HEK293 (cell line): ENCODE data around the gene ZNF668.
A peak's percentile ranks its signal among the peaks of the same experiment; 100 is the strongest.

ENCODE experiments used
- CTCF ChIA-PET: fragments of 350-600 bp; formaldehyde crosslinking; extraction: SDS; loops from one replicate; lab custom pipeline; 2021; ENCODE audit warnings: antibody characterized with exemption; lab: Yijun Ruan, JAX
- POLR2A ChIA-PET: fragments of 300-600 bp; formaldehyde crosslinking; extraction: SDS; loops from one replicate; lab custom pipeline; 2020; ENCODE audit warnings: antibody characterized with exemption, inconsistent platforms; lab: Yijun Ruan, JAX
- H3K27ac ChIP-seq: fragments of 200-500 bp; sonication (Bioruptor generic); 2 replicates; pipeline ENCODE4 v1.5.1; 2014; ENCODE audit warnings: low read depth, low read length, control low read depth, inconsistent platforms; ENCODE audit errors: extremely low read depth
- H3K36me3 ChIP-seq, 2 experiments: fragments of 200-500 bp in 1 of 2; sonication (Bioruptor generic) in 1 of 2; 1 replicate in 1 of 2; 2 replicates in 1 of 2; pipeline ENCODE4 v1.5.1; 2014 to 2017; ENCODE audit warnings: inconsistent platforms in 2 of 2, low read length in 2 of 2; ENCODE audit not compliant: control insufficient read depth in 2 of 2, insufficient read depth in 1 of 2
- H3K4me1 ChIP-seq: fragments of 200-500 bp; sonication (Bioruptor generic); 2 replicates; pipeline ENCODE4 v1.5.1; 2014; ENCODE audit warnings: mild to moderate bottlenecking, low read length, inconsistent platforms; ENCODE audit not compliant: control insufficient read depth, insufficient read depth
- H3K4me3 ChIP-seq: 2 replicates; pipeline ENCODE4 v1.5.1; 2011; ENCODE audit warnings: low read depth, mild to moderate bottlenecking, control low read depth, low read length, moderate library complexity
- H3K9me3 ChIP-seq: fragments of 200-500 bp; sonication (Bioruptor generic); 2 replicates; pipeline ENCODE4 v1.5.1; 2014; ENCODE audit warnings: low read depth, low read length, inconsistent platforms; ENCODE audit not compliant: control insufficient read depth, insufficient read depth
- OSR2 ChIP-seq: fragments of 450-650 bp; formaldehyde crosslinking; IDR thresholded peaks from 2 replicates; pipeline ENCODE4 v1.5.1; 2016; ENCODE audit warnings: missing biosample characterization, missing genetic modification characterization
- PRDM1 ChIP-seq: fragments of 450-650 bp; formaldehyde crosslinking; IDR thresholded peaks from 2 replicates; pipeline ENCODE4; 2016; ENCODE audit warnings: missing biosample characterization, missing genetic modification characterization
- TCF7L2 ChIP-seq: IDR thresholded peaks from 2 replicates; pipeline ENCODE4 v1.6.1; 2011; ENCODE audit warnings: low read depth, mild to moderate bottlenecking, inconsistent platforms, low read length, moderate library complexity, borderline replicate concordance
- ZBTB7A ChIP-seq: fragments of 450-650 bp; formaldehyde crosslinking; IDR thresholded peaks from 2 replicates; pipeline ENCODE4 v1.5.1; 2016; ENCODE audit warnings: low read depth, missing biosample characterization, missing genetic modification characterization
- ZFP41 ChIP-seq: fragments of 450-650 bp; formaldehyde crosslinking; IDR thresholded peaks from 2 replicates; pipeline ENCODE4 v1.5.1; 2016; ENCODE audit warnings: missing biosample characterization, missing genetic modification characterization, borderline replicate concordance
- ZFP69B ChIP-seq: fragments of 450-650 bp; formaldehyde crosslinking; IDR thresholded peaks from 2 replicates; pipeline ENCODE4 v1.5.1; 2016; ENCODE audit warnings: missing biosample characterization, missing genetic modification characterization
- ZNF121 ChIP-seq: fragments of 450-650 bp; formaldehyde crosslinking; IDR thresholded peaks from 2 replicates; pipeline ENCODE4 v1.5.1; 2016; ENCODE audit warnings: missing biosample characterization, missing genetic modification characterization
- ZNF133 ChIP-seq: fragments of 450-650 bp; formaldehyde crosslinking; IDR thresholded peaks from 2 replicates; pipeline ENCODE4 v1.5.1; 2016; ENCODE audit warnings: missing biosample characterization, missing genetic modification characterization
- ZNF202 ChIP-seq: fragments of 450-650 bp; formaldehyde crosslinking; IDR thresholded peaks from 2 replicates; pipeline ENCODE4 v1.5.1; 2016; ENCODE audit warnings: missing biosample characterization, missing genetic modification characterization, borderline replicate concordance
- ZNF23 ChIP-seq: fragments of 450-650 bp; formaldehyde crosslinking; IDR thresholded peaks from 2 replicates; pipeline ENCODE4 v1.5.1; 2016; ENCODE audit warnings: missing biosample characterization, missing genetic modification characterization, borderline replicate concordance
- ZNF24 ChIP-seq: fragments of 450-650 bp; formaldehyde crosslinking; IDR thresholded peaks from 2 replicates; pipeline ENCODE4 v1.5.1; 2016; ENCODE audit warnings: missing biosample characterization, missing genetic modification characterization
- ZNF341 ChIP-seq: fragments of 450-650 bp; formaldehyde crosslinking; IDR thresholded peaks from 2 replicates; pipeline ENCODE4; 2016; ENCODE audit warnings: low read depth, missing biosample characterization, missing genetic modification characterization
- ZNF394 ChIP-seq: fragments of 450-650 bp; formaldehyde crosslinking; IDR thresholded peaks from 2 replicates; pipeline ENCODE4 v1.5.1; 2016; ENCODE audit warnings: missing biosample characterization, missing genetic modification characterization, mild to moderate bottlenecking, moderate library complexity, borderline replicate concordance
- ZNF623 ChIP-seq: fragments of 450-650 bp; formaldehyde crosslinking; IDR thresholded peaks from 2 replicates; pipeline ENCODE4 v1.5.1; 2016; ENCODE audit warnings: missing biosample characterization, missing genetic modification characterization
- ZNF629 ChIP-seq: fragments of 450-650 bp; formaldehyde crosslinking; IDR thresholded peaks from 2 replicates; pipeline ENCODE4 v1.5.1; 2017; ENCODE audit warnings: missing biosample characterization, missing genetic modification characterization
- ZNF843 ChIP-seq: fragments of 450-650 bp; formaldehyde crosslinking; IDR thresholded peaks from 2 replicates; pipeline ENCODE4 v1.5.1; 2016; ENCODE audit warnings: missing biosample characterization, missing genetic modification characterization
- ZSCAN30 ChIP-seq: fragments of 450-650 bp; IDR thresholded peaks from 2 replicates; pipeline ENCODE4 v1.5.1; 2018; ENCODE audit warnings: missing biosample characterization, mild to moderate bottlenecking, missing genetic modification characterization, moderate library complexity
- TF ChIP-seq, protein P1 (sequence below): fragments of 450-650 bp; formaldehyde crosslinking; IDR thresholded peaks from 2 replicates; pipeline ENCODE4 v1.5.1; 2016; ENCODE audit warnings: missing biosample characterization, missing genetic modification characterization, borderline replicate concordance
- TF ChIP-seq, protein P2 (sequence below): fragments of 450-650 bp; formaldehyde crosslinking; IDR thresholded peaks from 2 replicates; pipeline ENCODE4 v1.5.1; 2016; ENCODE audit warnings: missing biosample characterization, missing genetic modification characterization
- TF ChIP-seq, protein P3 (sequence below): fragments of 450-650 bp; formaldehyde crosslinking; IDR thresholded peaks from 2 replicates; pipeline ENCODE4 v1.5.1; 2016; ENCODE audit warnings: missing biosample characterization, missing genetic modification characterization
- TF ChIP-seq, protein P4 (sequence below): fragments of 450-650 bp; formaldehyde crosslinking; optimal IDR thresholded peaks from 2 replicates; pipeline ENCODE3; 2016; ENCODE audit warnings: missing biosample characterization, mild to moderate bottlenecking, missing genetic modification characterization

Gene ZNF668

DNA sequence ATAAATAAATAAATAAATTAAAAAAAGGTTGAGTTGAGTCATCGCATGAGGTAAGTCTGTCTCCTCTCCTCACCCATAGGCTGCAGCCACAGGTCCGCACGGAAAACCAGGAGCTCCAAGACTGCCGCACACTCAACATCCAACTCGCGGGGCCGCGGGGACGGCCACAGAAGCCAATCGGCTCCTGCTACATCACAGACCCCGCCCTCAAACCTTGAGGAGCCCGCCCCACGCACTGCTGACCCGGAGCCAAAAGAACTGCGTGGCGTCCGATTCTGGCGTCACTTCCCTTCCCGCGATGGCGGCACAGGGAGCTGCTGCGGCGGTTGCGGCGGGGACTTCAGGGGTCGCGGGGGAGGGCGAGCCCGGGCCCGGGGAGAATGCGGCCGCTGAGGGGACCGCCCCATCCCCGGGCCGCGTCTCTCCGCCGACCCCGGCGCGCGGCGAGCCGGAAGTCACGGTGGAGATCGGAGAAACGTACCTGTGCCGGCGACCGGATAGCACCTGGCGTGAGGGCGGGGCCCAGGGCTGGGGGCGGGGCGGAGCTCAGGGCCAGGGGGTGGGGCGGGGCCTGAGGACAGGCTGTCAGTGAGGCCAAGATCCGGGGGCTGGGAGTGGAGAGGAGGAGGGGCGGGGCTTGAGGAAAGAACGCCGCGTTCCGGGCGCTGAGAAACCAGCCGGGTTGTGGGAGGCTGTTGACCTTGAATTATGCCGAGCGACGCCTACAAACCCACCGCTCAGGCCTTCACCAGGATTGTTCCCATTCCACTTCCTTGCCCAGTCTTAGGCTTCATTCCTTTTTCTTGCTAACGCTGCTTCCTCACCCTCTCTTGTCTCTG is 43.6 kb upstream of the ZNF668 start, which contains the start of gene KAT8 (continued):
- TF ChIP-seq TCF7L2 (no peak), ZNF623 (peak; percentile 78)
- TF ChIP-seq, protein P1, sequence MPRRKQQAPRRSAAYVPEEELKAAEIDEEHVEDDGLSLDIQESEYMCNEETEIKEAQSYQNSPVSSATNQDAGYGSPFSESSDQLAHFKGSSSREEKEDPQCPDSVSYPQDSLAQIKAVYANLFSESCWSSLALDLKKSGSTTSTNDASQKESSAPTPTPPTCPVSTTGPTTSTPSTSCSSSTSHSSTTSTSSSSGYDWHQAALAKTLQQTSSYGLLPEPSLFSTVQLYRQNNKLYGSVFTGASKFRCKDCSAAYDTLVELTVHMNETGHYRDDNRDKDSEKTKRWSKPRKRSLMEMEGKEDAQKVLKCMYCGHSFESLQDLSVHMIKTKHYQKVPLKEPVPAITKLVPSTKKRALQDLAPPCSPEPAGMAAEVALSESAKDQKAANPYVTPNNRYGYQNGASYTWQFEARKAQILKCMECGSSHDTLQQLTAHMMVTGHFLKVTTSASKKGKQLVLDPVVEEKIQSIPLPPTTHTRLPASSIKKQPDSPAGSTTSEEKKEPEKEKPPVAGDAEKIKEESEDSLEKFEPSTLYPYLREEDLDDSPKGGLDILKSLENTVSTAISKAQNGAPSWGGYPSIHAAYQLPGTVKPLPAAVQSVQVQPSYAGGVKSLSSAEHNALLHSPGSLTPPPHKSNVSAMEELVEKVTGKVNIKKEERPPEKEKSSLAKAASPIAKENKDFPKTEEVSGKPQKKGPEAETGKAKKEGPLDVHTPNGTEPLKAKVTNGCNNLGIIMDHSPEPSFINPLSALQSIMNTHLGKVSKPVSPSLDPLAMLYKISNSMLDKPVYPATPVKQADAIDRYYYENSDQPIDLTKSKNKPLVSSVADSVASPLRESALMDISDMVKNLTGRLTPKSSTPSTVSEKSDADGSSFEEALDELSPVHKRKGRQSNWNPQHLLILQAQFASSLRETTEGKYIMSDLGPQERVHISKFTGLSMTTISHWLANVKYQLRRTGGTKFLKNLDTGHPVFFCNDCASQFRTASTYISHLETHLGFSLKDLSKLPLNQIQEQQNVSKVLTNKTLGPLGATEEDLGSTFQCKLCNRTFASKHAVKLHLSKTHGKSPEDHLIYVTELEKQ (tag by site-specific recombination), result no peak; the same call in 1 of the 2 replicates

DNA sequence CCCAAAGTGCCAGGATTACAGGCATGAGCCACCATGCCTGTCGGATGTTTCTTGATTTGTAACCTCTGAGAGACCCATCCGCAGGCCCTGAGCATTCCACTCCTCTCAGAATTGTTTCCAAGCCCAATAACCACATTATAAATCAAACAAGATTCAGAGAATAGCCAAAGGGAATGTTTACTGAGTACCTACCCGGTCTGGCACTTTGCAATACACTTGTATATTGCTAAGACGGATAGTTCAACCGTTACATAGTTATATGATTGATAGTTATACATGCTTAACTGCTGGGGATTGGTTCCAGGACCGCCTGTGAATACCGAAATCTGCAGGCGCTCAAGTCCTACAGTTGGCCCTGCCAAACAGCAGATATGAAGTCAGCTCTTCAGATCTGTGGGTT is 40.4 kb upstream of the ZNF668 start:
- Histone ChIP-seq H3K36me3 (peaks cover 6 to 50% of the 10 kb centered on the region in 2 experiments; a peak in 2 of 3 replicates), H3K4me1 (peaks cover 4% of the 10 kb centered on the region), H3K9me3 (no peaks in the 10 kb centered on the region), H3K4me3 (no peak overlapping the region), H3K27ac (no peak overlapping the region; the same call in 1 of the 2 replicates)
- TF ChIP-seq ZBTB7A (tag by site-specific recombination) (no peak), ZNF24 (tag by site-specific recombination) (no peak), ZNF394 (no peak), ZNF133 (tag by site-specific recombination) (no peak), ZNF202 (tag by site-specific recombination) (no peak), ZNF23 (tag by site-specific recombination) (no peak)
- ChIA-PET POLR2A (interaction anchor here (0.7 kb wide), 1 partner anchor 324 kb away, joined by 4 read pairs; no protein-coding TSS in a partner anchor), CTCF (interaction anchor here (3.4 kb wide), 1 partner anchor 28 kb away, joined by 12 read pairs; no protein-coding TSS in a partner anchor)

DNA sequence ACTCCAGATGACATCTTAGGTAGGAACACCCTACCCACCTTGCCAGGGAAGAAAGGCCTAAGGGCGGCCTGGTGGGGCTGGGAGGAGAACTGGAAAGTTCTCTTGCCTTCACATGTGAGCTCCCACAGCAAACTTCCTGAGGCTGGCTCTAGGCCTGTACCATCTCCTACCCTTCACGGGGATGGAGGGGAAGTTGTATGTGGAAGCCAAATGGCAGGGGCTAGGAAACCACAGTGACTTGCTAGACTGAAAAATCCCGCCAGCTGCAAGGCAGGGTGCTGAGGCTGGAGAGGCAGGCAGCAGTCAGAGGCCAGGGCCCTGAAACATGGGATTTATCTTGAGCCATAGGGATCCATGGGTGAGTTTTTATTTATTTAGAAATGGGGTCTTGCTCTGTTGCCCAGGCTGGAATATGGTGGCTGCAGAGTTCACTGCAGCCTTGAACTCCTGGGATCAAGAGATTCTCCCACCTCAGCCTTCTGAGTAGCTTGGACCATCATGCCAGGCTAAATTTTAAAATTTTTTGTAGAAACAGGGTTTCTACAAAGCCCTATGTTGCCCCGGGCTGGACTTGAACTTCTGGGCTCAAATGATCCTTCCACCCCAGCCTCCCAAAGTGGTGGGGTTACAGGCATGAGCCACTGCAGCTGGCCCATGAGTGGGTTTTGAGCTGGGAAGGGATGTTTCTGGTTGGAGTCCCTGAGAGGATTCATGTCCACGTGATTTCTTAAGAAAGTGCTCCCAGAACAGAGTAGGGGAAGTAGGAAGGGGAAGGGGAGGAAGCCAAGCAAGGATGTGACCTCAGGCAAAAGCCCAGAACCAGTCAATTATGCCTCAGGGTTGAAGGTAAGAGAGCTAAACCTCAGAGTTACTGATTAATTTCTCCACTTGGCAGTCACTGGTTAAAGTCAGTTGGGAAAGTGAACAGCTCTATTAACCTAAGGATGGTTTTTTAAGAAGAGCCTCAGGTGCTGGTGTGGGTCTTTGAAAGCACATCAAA is 39.4 kb upstream of the ZNF668 start:
- H3K27ac ChIP-seq, result no peak overlapping the region; the same call in 1 of the 2 replicates
- H3K36me3 ChIP-seq, result peaks cover 0 to 43% of the 10 kb centered on the region in 2 experiments; a peak in 1 of 3 replicates
- H3K9me3 ChIP-seq, result no peaks in the 10 kb centered on the region
- CTCF ChIA-PET, result interaction anchor here (3.4 kb wide), 1 partner anchor 29 kb away, joined by 12 read pairs; no protein-coding TSS in a partner anchor
- H3K4me1 ChIP-seq, result peaks cover 4% of the 10 kb centered on the region
- no peak overlapping the region for H3K4me3 ChIP-seq
- no peak for TF ChIP-seq ZNF843 (tag by site-specific recombination)
- peak; percentile 82 for TF ChIP-seq ZNF121
- TF ChIP-seq ZFP69B (tag by site-specific recombination), result no peak
- no peak for TF ChIP-seq ZFP41 (tag by site-specific recombination)
- no peak for TF ChIP-seq OSR2
- TF ChIP-seq, protein P2, sequence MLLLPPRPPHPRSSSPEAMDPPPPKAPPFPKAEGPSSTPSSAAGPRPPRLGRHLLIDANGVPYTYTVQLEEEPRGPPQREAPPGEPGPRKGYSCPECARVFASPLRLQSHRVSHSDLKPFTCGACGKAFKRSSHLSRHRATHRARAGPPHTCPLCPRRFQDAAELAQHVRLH, result no peak
- no peak for TF ChIP-seq ZSCAN30
- TF ChIP-seq, protein P3, sequence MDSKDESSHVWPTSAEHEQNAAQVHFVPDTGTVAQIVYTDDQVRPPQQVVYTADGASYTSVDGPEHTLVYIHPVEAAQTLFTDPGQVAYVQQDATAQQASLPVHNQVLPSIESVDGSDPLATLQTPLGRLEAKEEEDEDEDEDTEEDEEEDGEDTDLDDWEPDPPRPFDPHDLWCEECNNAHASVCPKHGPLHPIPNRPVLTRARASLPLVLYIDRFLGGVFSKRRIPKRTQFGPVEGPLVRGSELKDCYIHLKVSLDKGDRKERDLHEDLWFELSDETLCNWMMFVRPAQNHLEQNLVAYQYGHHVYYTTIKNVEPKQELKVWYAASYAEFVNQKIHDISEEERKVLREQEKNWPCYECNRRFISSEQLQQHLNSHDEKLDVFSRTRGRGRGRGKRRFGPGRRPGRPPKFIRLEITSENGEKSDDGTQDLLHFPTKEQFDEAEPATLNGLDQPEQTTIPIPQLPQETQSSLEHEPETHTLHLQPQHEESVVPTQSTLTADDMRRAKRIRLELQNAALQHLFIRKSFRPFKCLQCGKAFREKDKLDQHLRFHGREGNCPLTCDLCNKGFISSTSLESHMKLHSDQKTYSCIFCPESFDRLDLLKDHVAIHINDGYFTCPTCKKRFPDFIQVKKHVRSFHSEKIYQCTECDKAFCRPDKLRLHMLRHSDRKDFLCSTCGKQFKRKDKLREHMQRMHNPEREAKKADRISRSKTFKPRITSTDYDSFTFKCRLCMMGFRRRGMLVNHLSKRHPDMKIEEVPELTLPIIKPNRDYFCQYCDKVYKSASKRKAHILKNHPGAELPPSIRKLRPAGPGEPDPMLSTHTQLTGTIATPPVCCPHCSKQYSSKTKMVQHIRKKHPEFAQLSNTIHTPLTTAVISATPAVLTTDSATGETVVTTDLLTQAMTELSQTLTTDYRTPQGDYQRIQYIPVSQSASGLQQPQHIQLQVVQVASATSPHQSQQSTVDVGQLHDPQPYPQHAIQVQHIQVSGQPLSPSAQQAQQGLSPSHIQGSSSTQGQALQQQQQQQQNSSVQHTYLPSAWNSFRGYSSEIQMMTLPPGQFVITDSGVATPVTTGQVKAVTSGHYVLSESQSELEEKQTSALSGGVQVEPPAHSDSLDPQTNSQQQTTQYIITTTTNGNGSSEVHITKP, result peak; percentile 80
- TF ChIP-seq ZNF341 (tag by site-specific recombination), result no peak
- TF ChIP-seq, protein P4, sequence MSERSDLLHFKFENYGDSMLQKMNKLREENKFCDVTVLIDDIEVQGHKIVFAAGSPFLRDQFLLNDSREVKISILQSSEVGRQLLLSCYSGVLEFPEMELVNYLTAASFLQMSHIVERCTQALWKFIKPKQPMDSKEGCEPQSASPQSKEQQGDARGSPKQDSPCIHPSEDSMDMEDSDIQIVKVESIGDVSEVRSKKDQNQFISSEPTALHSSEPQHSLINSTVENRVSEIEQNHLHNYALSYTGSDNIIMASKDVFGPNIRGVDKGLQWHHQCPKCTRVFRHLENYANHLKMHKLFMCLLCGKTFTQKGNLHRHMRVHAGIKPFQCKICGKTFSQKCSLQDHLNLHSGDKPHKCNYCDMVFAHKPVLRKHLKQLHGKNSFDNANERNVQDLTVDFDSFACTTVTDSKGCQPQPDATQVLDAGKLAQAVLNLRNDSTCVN, result no peak
- TF ChIP-seq ZNF629 (tag by site-specific recombination), result no peak
- TF ChIP-seq PRDM1, result 0 out of 2 replicates have a peak, but pooled peaks have one; percentile 17
- POLR2A ChIA-PET, result interaction anchor here (0.8 kb wide), 1 partner anchor 13 kb away, joined by 6 read pairs; no protein-coding TSS in a partner anchor
